GM12873 (cell line): ENCODE results near the gene SBNO1.

Experiments
- CTCF ChIP-seq: IDR thresholded peaks from 2 replicates; pipeline ENCODE4 v1.5.1; 2012; ENCODE audit warnings: low read depth, mild to moderate bottlenecking, moderate library complexity, low read length, control low read depth; ENCODE audit not compliant: insufficient read depth; ENCODE audit errors: missing control alignments

The SBNO1 gene

GRCh38 chr12:123389560-123390351 lies 25.1 kb upstream of the SBNO1 start:
- TF ChIP-seq CTCF = no peak

- no peak for TF ChIP-seq CTCF
These were observed 24.4 kb upstream of the SBNO1 start for GRCh38 chr12:123388951-123389559.

- no peak for TF ChIP-seq CTCF
These were observed 23.7 kb upstream of the SBNO1 start for GRCh38 chr12:123388177-123388950.

- TF ChIP-seq CTCF = no peak
These were observed 23.0 kb upstream of the SBNO1 start for GRCh38 chr12:123387508-123388176.

- no peak for TF ChIP-seq CTCF
These were observed 20.3 kb upstream of the SBNO1 start for GRCh38 chr12:123384994-123385376.

- TF ChIP-seq CTCF = peak; percentile 10
These were observed 19.8 kb upstream of the SBNO1 start for GRCh38 chr12:123384318-123384993.
